NCI-H82 treated with DMSO at 0.1 percent for 48 hours (cell line): ENCODE results near the gene SLC12A6.
"Not testable (repeated sequence)": the region's sequence is repeated elsewhere in the genome, so short reads cannot be mapped to it uniquely, and the experiment has no call there.

ENCODE experiments used
- DNase-seq: peaks from one replicate; lab custom pipeline; 2025; ENCODE audit not compliant: unreplicated experiment; lab: John Stamatoyannopoulos, UW

The SLC12A6 gene

GRCh38 chr15:34337557-34338306 is at the start of gene SLC12A6:
SLC12A6 (minus strand) TSS chr15:34337781; CDS start chr15:34336680, 1,101 bp downstream.
- peak; percentile 80 for DNase-seq

- not testable (repeated sequence) for DNase-seq
These were observed 44.4 kb upstream of the SLC12A6 start for GRCh38 chr15:34381829-34382521.

- not testable (repeated sequence) for DNase-seq
These were observed 42.9 kb upstream of the SLC12A6 start for GRCh38 chr15:34380491-34380890.

- no peak for DNase-seq
These were observed 39.3 kb upstream of the SLC12A6 start for GRCh38 chr15:34376856-34377255.

- DNase-seq: not testable (repeated sequence)
These were observed 38.0 kb upstream of the SLC12A6 start for GRCh38 chr15:34375541-34375940.

- no peak for DNase-seq
These were observed 37.2 kb upstream of the SLC12A6 start for GRCh38 chr15:34374816-34375215.

- DNase-seq: no peak
These were observed 36.4 kb upstream of the SLC12A6 start for GRCh38 chr15:34373951-34374350.

GRCh38 chr15:34370643-34371042 is 33.1 kb upstream of the SLC12A6 start:
- DNase-seq: no peak

- DNase-seq: no peak
These were observed 32.5 kb upstream of the SLC12A6 start for GRCh38 chr15:34370129-34370528.

GRCh38 chr15:34367101-34368081 is 29.8 kb upstream of the SLC12A6 start, which contains the start of gene LPCAT4:
LPCAT4 (minus strand) TSS chr15:34367196; CDS start chr15:34367100, 96 bp downstream.
- DNase-seq: peak; percentile 61

GRCh38 chr15:34366271-34367065 is 28.9 kb upstream of the SLC12A6 start:
- DNase-seq: peak; percentile 26

- no peak for DNase-seq
These were observed 28.3 kb upstream of the SLC12A6 start for GRCh38 chr15:34365836-34366235.

GRCh38 chr15:34365091-34365825 is 27.7 kb upstream of the SLC12A6 start:
- no peak for DNase-seq

- no peak for DNase-seq
These were observed 26.5 kb upstream of the SLC12A6 start for GRCh38 chr15:34364041-34364440.

GRCh38 chr15:34362047-34362773 is 24.6 kb upstream of the SLC12A6 start:
- DNase-seq: no peak

- no peak for DNase-seq
These were observed 23.7 kb upstream of the SLC12A6 start for GRCh38 chr15:34361278-34361677.

GRCh38 chr15:34360298-34360697 is 22.7 kb upstream of the SLC12A6 start:
- no peak for DNase-seq

GRCh38 chr15:34359416-34359815 is 21.8 kb upstream of the SLC12A6 start:
- no peak for DNase-seq

GRCh38 chr15:34358948-34359347 is 21.4 kb upstream of the SLC12A6 start:
- DNase-seq: no peak
